HEK293 (cell line): Measurements from ENCODE around the gene MED19.
A peak's percentile ranks its signal among the peaks of the same experiment; 100 is the strongest.

Source experiments
- GLIS1 ChIP-seq: fragments of 450-650 bp; formaldehyde crosslinking; IDR thresholded peaks from 2 replicates; pipeline ENCODE4 v1.5.1; 2016; ENCODE audit warnings: missing biosample characterization, missing genetic modification characterization
- KLF16 ChIP-seq: fragments of 450-650 bp; formaldehyde crosslinking; IDR thresholded peaks from 2 replicates; pipeline ENCODE4 v1.5.1; 2017; ENCODE audit warnings: missing biosample characterization, missing genetic modification characterization
- KLF8 ChIP-seq: fragments of 450-650 bp; formaldehyde crosslinking; IDR thresholded peaks from 2 replicates; pipeline ENCODE4 v1.5.1; 2016; ENCODE audit warnings: missing biosample characterization, missing genetic modification characterization
- KLF9 ChIP-seq: fragments of 450-650 bp; formaldehyde crosslinking; IDR thresholded peaks from 2 replicates; pipeline ENCODE4 v1.5.1; 2016; ENCODE audit warnings: missing biosample characterization, missing genetic modification characterization, low read depth
- OVOL3 ChIP-seq: fragments of 450-650 bp; formaldehyde crosslinking; IDR thresholded peaks from 2 replicates; pipeline ENCODE4 v1.5.1; 2016; ENCODE audit warnings: missing biosample characterization, missing genetic modification characterization
- SETDB1 ChIP-seq: IDR thresholded peaks from one replicate; pipeline ENCODE4 v1.6.1; 2017; ENCODE audit warnings: mild to moderate bottlenecking, low read length, moderate library complexity, mixed read lengths; ENCODE audit not compliant: insufficient read length
- SP3 ChIP-seq: fragments of 450-650 bp; formaldehyde crosslinking; IDR thresholded peaks from 2 replicates; pipeline ENCODE4 v1.5.1; 2016; ENCODE audit warnings: missing biosample characterization, missing genetic modification characterization
- ZBTB20 ChIP-seq: fragments of 450-650 bp; formaldehyde crosslinking; IDR thresholded peaks from 2 replicates; pipeline ENCODE4 v1.5.1; 2016; ENCODE audit warnings: missing biosample characterization, missing genetic modification characterization
- ZEB2 ChIP-seq: fragments of 450-650 bp; formaldehyde crosslinking; IDR thresholded peaks from 2 replicates; pipeline ENCODE4 v1.5.1; 2016; ENCODE audit warnings: missing biosample characterization, missing genetic modification characterization
- ZNF138 ChIP-seq: fragments of 450-650 bp; formaldehyde crosslinking; IDR thresholded peaks from 2 replicates; pipeline ENCODE4 v1.5.1; 2016; ENCODE audit warnings: missing biosample characterization, missing genetic modification characterization, borderline replicate concordance
- ZNF169 ChIP-seq: fragments of 450-650 bp; formaldehyde crosslinking; IDR thresholded peaks from 2 replicates; pipeline ENCODE4 v1.5.1; 2016; ENCODE audit warnings: missing biosample characterization, missing genetic modification characterization
- ZNF335 ChIP-seq: fragments of 450-650 bp; formaldehyde crosslinking; conservative IDR thresholded peaks from 2 replicates; pipeline ENCODE4 v1.5.1; 2016; ENCODE audit warnings: missing biosample characterization, missing genetic modification characterization
- ZNF354C ChIP-seq: fragments of 450-650 bp; formaldehyde crosslinking; IDR thresholded peaks from 2 replicates; pipeline ENCODE4 v1.5.1; 2016; ENCODE audit warnings: missing biosample characterization, missing genetic modification characterization, low read depth, borderline replicate concordance
- ZNF366 ChIP-seq: fragments of 450-650 bp; formaldehyde crosslinking; conservative IDR thresholded peaks from 2 replicates; pipeline ENCODE4 v1.5.1; 2016; ENCODE audit warnings: missing biosample characterization, missing genetic modification characterization
- ZNF510 ChIP-seq: fragments of 450-650 bp; formaldehyde crosslinking; IDR thresholded peaks from 2 replicates; pipeline ENCODE4 v1.5.1; 2018; ENCODE audit warnings: mild to moderate bottlenecking, missing genetic modification characterization, missing biosample characterization; ENCODE audit not compliant: insufficient replicate concordance
- ZNF623 ChIP-seq: fragments of 450-650 bp; formaldehyde crosslinking; IDR thresholded peaks from 2 replicates; pipeline ENCODE4 v1.5.1; 2016; ENCODE audit warnings: missing biosample characterization, missing genetic modification characterization
- ZNF654 ChIP-seq: fragments of 450-650 bp; formaldehyde crosslinking; IDR thresholded peaks from 2 replicates; pipeline ENCODE4 v1.5.1; 2016; ENCODE audit warnings: low read depth, missing biosample characterization, missing genetic modification characterization
- ZNF707 ChIP-seq: fragments of 450-650 bp; formaldehyde crosslinking; IDR thresholded peaks from 2 replicates; pipeline ENCODE4 v1.5.1; 2016; ENCODE audit warnings: missing biosample characterization, missing genetic modification characterization
- ZNF76 ChIP-seq: fragments of 450-650 bp; formaldehyde crosslinking; IDR thresholded peaks from 2 replicates; pipeline ENCODE4; 2016; ENCODE audit warnings: low read depth, missing biosample characterization, missing genetic modification characterization, borderline replicate concordance
- ZNF785 ChIP-seq: fragments of 450-650 bp; formaldehyde crosslinking; IDR thresholded peaks from 2 replicates; pipeline ENCODE4 v1.5.1; 2016; ENCODE audit warnings: missing biosample characterization, missing genetic modification characterization
- ZXDB ChIP-seq: fragments of 450-650 bp; formaldehyde crosslinking; IDR thresholded peaks from 2 replicates; pipeline ENCODE4 v1.5.1; 2016; ENCODE audit warnings: missing biosample characterization, missing genetic modification characterization
- TF ChIP-seq, protein P1 (sequence below): fragments of 450-650 bp; formaldehyde crosslinking; IDR thresholded peaks from 2 replicates; pipeline ENCODE4 v1.5.1; 2016; ENCODE audit warnings: missing biosample characterization, missing genetic modification characterization
- TF ChIP-seq, protein P2 (sequence below): fragments of 450-650 bp; formaldehyde crosslinking; IDR thresholded peaks from 2 replicates; pipeline ENCODE4 v1.5.1; 2017; ENCODE audit warnings: missing biosample characterization, missing genetic modification characterization
- TF ChIP-seq, protein P3 (sequence below): fragments of 450-650 bp; formaldehyde crosslinking; IDR thresholded peaks from 2 replicates; pipeline ENCODE4 v1.5.1; 2016; ENCODE audit warnings: missing biosample characterization, missing genetic modification characterization, borderline replicate concordance
- TF ChIP-seq, protein P4 (sequence below): fragments of 450-650 bp; formaldehyde crosslinking; IDR thresholded peaks from 2 replicates; pipeline ENCODE4 v1.5.1; 2016; ENCODE audit warnings: missing biosample characterization, missing genetic modification characterization
- TF ChIP-seq, protein P5 (sequence below): fragments of 450-650 bp; formaldehyde crosslinking; IDR thresholded peaks from 2 replicates; pipeline ENCODE4 v1.5.1; 2016; ENCODE audit warnings: missing biosample characterization, missing genetic modification characterization

MED19 gene

DNA sequence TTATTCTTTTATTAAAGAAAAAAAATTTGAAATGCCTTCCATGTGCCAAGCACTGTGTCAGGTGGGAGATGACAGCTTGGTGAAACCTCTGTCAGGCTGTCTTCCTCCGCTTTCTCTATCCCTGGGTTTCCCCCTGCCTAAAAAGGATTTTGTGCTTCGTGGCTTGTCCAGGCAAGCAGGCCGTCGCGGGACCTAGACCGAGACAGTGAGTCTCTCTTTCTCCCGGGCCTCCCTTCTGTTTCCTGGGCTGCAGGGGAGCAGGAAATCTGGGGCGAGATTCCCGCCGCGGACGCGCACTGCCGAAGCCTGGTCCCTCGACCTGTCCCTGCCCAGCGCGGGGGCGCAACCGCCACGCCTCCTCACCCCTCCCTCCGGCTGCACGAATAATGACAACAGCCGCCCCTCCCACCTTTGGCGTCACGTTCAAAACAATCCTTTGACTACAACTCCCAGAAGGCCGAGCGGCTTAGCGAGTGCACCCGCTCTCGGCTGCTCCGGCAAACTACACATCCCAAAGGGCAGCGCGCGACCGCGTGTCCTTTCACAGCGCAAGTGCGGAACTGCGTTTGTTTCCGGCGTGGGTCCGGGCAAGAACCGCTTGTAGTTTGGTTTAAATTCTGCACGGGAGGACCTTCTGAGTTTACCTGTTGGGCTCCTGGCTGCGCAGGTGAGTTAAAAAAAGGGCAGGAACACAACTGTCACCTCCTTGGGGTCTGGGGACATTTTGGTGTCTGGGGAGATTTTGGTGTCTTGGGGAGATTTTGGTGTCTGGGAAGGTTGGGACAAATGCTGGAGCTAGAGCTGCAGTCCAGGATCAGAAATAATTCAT, 54.6 kb downstream of the MED19 start, which contains the start of gene CLP1 (continued):
- TF ChIP-seq, protein P1, sequence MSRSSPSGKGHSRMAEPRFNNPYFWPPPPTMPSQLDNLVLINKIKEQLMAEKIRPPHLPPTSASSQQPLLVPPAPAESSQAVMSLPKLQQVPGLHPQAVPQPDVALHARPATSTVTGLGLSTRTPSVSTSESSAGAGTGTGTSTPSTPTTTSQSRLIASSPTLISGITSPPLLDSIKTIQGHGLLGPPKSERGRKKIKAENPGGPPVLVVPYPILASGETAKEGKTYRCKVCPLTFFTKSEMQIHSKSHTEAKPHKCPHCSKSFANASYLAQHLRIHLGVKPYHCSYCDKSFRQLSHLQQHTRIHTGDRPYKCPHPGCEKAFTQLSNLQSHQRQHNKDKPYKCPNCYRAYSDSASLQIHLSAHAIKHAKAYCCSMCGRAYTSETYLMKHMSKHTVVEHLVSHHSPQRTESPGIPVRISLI (tag by site-specific recombination): no peak
- TF ChIP-seq, protein P2, sequence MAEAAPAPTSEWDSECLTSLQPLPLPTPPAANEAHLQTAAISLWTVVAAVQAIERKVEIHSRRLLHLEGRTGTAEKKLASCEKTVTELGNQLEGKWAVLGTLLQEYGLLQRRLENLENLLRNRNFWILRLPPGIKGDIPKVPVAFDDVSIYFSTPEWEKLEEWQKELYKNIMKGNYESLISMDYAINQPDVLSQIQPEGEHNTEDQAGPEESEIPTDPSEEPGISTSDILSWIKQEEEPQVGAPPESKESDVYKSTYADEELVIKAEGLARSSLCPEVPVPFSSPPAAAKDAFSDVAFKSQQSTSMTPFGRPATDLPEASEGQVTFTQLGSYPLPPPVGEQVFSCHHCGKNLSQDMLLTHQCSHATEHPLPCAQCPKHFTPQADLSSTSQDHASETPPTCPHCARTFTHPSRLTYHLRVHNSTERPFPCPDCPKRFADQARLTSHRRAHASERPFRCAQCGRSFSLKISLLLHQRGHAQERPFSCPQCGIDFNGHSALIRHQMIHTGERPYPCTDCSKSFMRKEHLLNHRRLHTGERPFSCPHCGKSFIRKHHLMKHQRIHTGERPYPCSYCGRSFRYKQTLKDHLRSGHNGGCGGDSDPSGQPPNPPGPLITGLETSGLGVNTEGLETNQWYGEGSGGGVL (tag by site-specific recombination): no peak
- TF ChIP-seq ZNF138 (tag by site-specific recombination) (no peak), ZNF335 (tag by site-specific recombination) (peak; percentile 81), KLF8 (tag by site-specific recombination) (peak; percentile 87), ZNF623 (tag by site-specific recombination) (no peak), ZNF76 (tag by site-specific recombination) (peak; percentile 96), KLF16 (tag by site-specific recombination) (peak; percentile 27; the same call in 1 of the 2 replicates), ZBTB20 (tag by site-specific recombination) (peak; percentile 87; the same call in 1 of the 2 replicates), ZNF169 (tag by site-specific recombination) (no peak), SP3 (peak; percentile 91), ZNF654 (no peak), ZEB2 (tag by site-specific recombination) (0 out of 2 replicates have a peak, but pooled peaks have one; percentile 52), ZXDB (tag by site-specific recombination) (peak; percentile 77), SETDB1 (no peak), KLF9 (tag by site-specific recombination) (peak; percentile 99), ZNF510 (tag by site-specific recombination) (no peak), ZNF366 (peak; percentile 68), OVOL3 (no peak), ZNF785 (tag by site-specific recombination) (no peak), GLIS1 (tag by site-specific recombination) (peak; percentile 65; the same call in 1 of the 2 replicates), ZNF707 (tag by site-specific recombination) (no peak), ZNF354C (tag by site-specific recombination) (no peak)
- TF ChIP-seq, protein P3, sequence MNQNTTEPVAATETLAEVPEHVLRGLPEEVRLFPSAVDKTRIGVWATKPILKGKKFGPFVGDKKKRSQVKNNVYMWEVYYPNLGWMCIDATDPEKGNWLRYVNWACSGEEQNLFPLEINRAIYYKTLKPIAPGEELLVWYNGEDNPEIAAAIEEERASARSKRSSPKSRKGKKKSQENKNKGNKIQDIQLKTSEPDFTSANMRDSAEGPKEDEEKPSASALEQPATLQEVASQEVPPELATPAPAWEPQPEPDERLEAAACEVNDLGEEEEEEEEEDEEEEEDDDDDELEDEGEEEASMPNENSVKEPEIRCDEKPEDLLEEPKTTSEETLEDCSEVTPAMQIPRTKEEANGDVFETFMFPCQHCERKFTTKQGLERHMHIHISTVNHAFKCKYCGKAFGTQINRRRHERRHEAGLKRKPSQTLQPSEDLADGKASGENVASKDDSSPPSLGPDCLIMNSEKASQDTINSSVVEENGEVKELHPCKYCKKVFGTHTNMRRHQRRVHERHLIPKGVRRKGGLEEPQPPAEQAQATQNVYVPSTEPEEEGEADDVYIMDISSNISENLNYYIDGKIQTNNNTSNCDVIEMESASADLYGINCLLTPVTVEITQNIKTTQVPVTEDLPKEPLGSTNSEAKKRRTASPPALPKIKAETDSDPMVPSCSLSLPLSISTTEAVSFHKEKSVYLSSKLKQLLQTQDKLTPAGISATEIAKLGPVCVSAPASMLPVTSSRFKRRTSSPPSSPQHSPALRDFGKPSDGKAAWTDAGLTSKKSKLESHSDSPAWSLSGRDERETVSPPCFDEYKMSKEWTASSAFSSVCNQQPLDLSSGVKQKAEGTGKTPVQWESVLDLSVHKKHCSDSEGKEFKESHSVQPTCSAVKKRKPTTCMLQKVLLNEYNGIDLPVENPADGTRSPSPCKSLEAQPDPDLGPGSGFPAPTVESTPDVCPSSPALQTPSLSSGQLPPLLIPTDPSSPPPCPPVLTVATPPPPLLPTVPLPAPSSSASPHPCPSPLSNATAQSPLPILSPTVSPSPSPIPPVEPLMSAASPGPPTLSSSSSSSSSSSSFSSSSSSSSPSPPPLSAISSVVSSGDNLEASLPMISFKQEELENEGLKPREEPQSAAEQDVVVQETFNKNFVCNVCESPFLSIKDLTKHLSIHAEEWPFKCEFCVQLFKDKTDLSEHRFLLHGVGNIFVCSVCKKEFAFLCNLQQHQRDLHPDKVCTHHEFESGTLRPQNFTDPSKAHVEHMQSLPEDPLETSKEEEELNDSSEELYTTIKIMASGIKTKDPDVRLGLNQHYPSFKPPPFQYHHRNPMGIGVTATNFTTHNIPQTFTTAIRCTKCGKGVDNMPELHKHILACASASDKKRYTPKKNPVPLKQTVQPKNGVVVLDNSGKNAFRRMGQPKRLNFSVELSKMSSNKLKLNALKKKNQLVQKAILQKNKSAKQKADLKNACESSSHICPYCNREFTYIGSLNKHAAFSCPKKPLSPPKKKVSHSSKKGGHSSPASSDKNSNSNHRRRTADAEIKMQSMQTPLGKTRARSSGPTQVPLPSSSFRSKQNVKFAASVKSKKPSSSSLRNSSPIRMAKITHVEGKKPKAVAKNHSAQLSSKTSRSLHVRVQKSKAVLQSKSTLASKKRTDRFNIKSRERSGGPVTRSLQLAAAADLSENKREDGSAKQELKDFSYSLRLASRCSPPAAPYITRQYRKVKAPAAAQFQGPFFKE (tag by site-specific recombination): no peak
- TF ChIP-seq, protein P4, sequence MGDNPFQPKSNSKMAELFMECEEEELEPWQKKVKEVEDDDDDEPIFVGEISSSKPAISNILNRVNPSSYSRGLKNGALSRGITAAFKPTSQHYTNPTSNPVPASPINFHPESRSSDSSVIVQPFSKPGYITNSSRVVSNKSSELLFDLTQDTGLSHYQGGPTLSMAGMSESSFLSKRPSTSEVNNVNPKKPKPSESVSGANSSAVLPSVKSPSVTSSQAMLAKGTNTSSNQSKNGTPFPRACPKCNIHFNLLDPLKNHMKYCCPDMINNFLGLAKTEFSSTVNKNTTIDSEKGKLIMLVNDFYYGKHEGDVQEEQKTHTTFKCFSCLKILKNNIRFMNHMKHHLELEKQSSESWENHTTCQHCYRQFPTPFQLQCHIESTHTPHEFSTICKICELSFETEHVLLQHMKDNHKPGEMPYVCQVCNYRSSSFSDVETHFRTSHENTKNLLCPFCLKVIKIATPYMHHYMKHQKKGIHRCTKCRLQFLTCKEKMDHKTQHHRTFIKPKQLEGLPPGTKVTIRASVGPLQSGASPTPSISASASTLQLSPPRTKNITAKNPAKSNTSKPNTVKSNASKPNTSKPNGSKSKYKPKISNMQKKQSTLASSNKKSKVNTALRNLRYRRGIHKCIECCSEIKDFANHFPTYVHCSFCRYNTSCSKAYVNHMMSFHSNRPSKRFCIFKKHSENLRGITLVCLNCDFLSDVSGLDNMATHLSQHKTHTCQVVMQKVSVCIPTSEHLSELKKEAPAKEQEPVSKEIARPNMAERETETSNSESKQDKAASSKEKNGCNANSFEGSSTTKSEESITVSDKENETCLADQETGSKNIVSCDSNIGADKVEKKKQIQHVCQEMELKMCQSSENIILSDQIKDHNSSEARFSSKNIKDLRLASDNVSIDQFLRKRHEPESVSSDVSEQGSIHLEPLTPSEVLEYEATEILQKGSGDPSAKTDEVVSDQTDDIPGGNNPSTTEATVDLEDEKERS: no peak
- TF ChIP-seq, protein P5, sequence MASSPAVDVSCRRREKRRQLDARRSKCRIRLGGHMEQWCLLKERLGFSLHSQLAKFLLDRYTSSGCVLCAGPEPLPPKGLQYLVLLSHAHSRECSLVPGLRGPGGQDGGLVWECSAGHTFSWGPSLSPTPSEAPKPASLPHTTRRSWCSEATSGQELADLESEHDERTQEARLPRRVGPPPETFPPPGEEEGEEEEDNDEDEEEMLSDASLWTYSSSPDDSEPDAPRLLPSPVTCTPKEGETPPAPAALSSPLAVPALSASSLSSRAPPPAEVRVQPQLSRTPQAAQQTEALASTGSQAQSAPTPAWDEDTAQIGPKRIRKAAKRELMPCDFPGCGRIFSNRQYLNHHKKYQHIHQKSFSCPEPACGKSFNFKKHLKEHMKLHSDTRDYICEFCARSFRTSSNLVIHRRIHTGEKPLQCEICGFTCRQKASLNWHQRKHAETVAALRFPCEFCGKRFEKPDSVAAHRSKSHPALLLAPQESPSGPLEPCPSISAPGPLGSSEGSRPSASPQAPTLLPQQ: peak; percentile 48; the same call in 1 of the 2 replicates
